ENCODE results near the gene ESRRB.

DNA sequence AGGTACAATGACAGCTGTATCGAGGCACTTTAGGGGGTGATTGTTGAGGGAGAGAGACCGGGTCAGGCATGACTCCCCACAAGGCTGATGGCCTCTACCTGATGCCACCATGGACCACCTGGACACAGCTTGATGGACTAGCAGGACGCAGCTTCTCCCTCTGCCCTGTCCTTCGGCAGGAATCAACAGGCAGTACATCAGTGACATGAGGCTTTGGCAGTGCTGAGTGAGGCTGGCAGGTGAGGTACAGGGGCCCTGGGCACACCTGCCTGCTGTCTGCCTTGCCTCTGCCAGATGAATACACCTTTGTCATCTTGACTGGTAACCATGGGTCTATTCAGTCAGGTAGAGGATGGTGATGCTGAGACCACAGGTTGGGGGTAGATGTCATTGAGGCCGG, 25.3 kb upstream of the ESRRB start:
- TF ChIP-seq ZFP30 (CRISPR knock-in tag; IDR thresholded peaks at IDR 0.05) (no peak), SNAI2 (CRISPR knock-in tag; IDR thresholded peaks at IDR 0.05) (no peak), TCF4 (CRISPR knock-in tag; IDR thresholded peaks at IDR 0.05; ENCODE audit: borderline replicate concordance) (no peak), ZNF8 (CRISPR knock-in tag; IDR thresholded peaks at IDR 0.05) (no peak), ISL1 (CRISPR knock-in tag; IDR thresholded peaks at IDR 0.05) (no peak), TOX (CRISPR knock-in tag; IDR thresholded peaks at IDR 0.05; ENCODE audit: borderline replicate concordance) (no peak)
- TF ChIP-seq, protein P1, sequence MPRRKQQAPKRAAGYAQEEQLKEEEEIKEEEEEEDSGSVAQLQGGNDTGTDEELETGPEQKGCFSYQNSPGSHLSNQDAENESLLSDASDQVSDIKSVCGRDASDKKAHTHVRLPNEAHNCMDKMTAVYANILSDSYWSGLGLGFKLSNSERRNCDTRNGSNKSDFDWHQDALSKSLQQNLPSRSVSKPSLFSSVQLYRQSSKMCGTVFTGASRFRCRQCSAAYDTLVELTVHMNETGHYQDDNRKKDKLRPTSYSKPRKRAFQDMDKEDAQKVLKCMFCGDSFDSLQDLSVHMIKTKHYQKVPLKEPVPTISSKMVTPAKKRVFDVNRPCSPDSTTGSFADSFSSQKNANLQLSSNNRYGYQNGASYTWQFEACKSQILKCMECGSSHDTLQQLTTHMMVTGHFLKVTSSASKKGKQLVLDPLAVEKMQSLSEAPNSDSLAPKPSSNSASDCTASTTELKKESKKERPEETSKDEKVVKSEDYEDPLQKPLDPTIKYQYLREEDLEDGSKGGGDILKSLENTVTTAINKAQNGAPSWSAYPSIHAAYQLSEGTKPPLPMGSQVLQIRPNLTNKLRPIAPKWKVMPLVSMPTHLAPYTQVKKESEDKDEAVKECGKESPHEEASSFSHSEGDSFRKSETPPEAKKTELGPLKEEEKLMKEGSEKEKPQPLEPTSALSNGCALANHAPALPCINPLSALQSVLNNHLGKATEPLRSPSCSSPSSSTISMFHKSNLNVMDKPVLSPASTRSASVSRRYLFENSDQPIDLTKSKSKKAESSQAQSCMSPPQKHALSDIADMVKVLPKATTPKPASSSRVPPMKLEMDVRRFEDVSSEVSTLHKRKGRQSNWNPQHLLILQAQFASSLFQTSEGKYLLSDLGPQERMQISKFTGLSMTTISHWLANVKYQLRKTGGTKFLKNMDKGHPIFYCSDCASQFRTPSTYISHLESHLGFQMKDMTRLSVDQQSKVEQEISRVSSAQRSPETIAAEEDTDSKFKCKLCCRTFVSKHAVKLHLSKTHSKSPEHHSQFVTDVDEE (CRISPR knock-in tag; IDR thresholded peaks at IDR 0.05): no peak
- TF ChIP-seq, protein P2, sequence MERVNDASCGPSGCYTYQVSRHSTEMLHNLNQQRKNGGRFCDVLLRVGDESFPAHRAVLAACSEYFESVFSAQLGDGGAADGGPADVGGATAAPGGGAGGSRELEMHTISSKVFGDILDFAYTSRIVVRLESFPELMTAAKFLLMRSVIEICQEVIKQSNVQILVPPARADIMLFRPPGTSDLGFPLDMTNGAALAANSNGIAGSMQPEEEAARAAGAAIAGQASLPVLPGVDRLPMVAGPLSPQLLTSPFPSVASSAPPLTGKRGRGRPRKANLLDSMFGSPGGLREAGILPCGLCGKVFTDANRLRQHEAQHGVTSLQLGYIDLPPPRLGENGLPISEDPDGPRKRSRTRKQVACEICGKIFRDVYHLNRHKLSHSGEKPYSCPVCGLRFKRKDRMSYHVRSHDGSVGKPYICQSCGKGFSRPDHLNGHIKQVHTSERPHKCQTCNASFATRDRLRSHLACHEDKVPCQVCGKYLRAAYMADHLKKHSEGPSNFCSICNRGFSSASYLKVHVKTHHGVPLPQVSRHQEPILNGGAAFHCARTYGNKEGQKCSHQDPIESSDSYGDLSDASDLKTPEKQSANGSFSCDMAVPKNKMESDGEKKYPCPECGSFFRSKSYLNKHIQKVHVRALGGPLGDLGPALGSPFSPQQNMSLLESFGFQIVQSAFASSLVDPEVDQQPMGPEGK (CRISPR knock-in tag; IDR thresholded peaks at IDR 0.05; ENCODE audit: borderline replicate concordance): no peak
